ENCODE measurements around the gene ALOX5AP. TPM values are rescaled to one million over a fixed set of nuclear protein-coding genes. Genes with fewer than 3 reads are reported as not detected.

ALOX5AP gene
- total RNA-seq, 2 experiments from 2014 or later, result 21.3 to 21.7 TPM

- Mint-ChIP-seq H3K4me1 (ENCODE audit: low read depth) (peaks cover 20% of the 10 kb centered on the region), H3K36me3 (ENCODE audit: low read depth) (no peaks in the 10 kb centered on the region), H3K27ac (no peak overlapping the region), H3K4me3 (no peak overlapping the region), H3K9me3 (no peaks in the 10 kb centered on the region), H3K27me3 (ENCODE audit: low read depth) (no peaks in the 10 kb centered on the region)
- DNase-seq, result no peak
- intact Hi-C loops (cut with micrococcal nuclease), result no loop called here
- CTCF ChIA-PET, result no interaction called here
These were observed 62.6 kb downstream of the ALOX5AP start for GRCh38 chr13:30797847-30798535.

- Mint-ChIP-seq H3K9me3 (no peaks in the 10 kb centered on the region), H3K36me3 (ENCODE audit: low read depth) (no peaks in the 10 kb centered on the region), H3K27me3 (ENCODE audit: low read depth) (no peaks in the 10 kb centered on the region), H3K4me3 (no peak overlapping the region), H3K4me1 (ENCODE audit: low read depth) (peaks cover 23% of the 10 kb centered on the region), H3K27ac (no peak overlapping the region)
- CTCF ChIA-PET, result no interaction called here
- intact Hi-C loops (cut with micrococcal nuclease), result no loop called here
- no peak for DNase-seq
These were observed 63.5 kb downstream of the ALOX5AP start for GRCh38 chr13:30798776-30799355.

- no peak overlapping the region for H3K4me3 Mint-ChIP-seq
- H3K4me1 Mint-ChIP-seq (ENCODE audit: low read depth), result peaks cover 23% of the 10 kb centered on the region
- DNase-seq, result no peak
- no peaks in the 10 kb centered on the region for H3K27me3 Mint-ChIP-seq (ENCODE audit: low read depth)
- H3K27ac Mint-ChIP-seq, result no peak overlapping the region
- H3K36me3 Mint-ChIP-seq (ENCODE audit: low read depth), result no peaks in the 10 kb centered on the region
- CTCF ChIA-PET, result no interaction called here
- intact Hi-C loops (cut with micrococcal nuclease), result no loop called here
- H3K9me3 Mint-ChIP-seq, result no peaks in the 10 kb centered on the region
These were observed 64.0 kb downstream of the ALOX5AP start for GRCh38 chr13:30799356-30799824.

- Mint-ChIP-seq H3K27ac (no peak overlapping the region), H3K4me3 (no peak overlapping the region), H3K27me3 (ENCODE audit: low read depth) (no peaks in the 10 kb centered on the region), H3K4me1 (ENCODE audit: low read depth) (peaks cover 23% of the 10 kb centered on the region), H3K9me3 (no peaks in the 10 kb centered on the region), H3K36me3 (ENCODE audit: low read depth) (no peaks in the 10 kb centered on the region)
- no peak for DNase-seq
- CTCF ChIA-PET, result interaction anchor here (0.7 kb wide), 1 partner anchor 34 kb away, joined by 3 read pairs; no protein-coding TSS in a partner anchor
- intact Hi-C loops (cut with micrococcal nuclease), result loop anchor here (5.0 kb wide), 1 partner anchor 223 kb away; no protein-coding TSS in a partner anchor
These were observed 64.8 kb downstream of the ALOX5AP start for GRCh38 chr13:30800107-30800506.

- CTCF ChIA-PET, result interaction anchor here (0.6 to 2.3 kb wide), 9 partner anchors 32 to 670 kb away, joined by 3 to 9 read pairs (median 3); no protein-coding TSS in a partner anchor
- H3K4me1 Mint-ChIP-seq (ENCODE audit: low read depth), result peaks cover 9% of the 10 kb centered on the region
- no peaks in the 10 kb centered on the region for H3K36me3 Mint-ChIP-seq (ENCODE audit: low read depth)
- no peak overlapping the region for H3K4me3 Mint-ChIP-seq
- H3K27me3 Mint-ChIP-seq (ENCODE audit: low read depth), result no peaks in the 10 kb centered on the region
- H3K9me3 Mint-ChIP-seq, result no peaks in the 10 kb centered on the region
- no peak for DNase-seq
- no peak overlapping the region for H3K27ac Mint-ChIP-seq
- intact Hi-C loops (cut with micrococcal nuclease), result loop anchor here (1.0 to 5.0 kb wide), 6 partner anchors 62 to 338 kb away; partner anchors contain the start of genes HMGB1 and USPL1
These were observed 67.2 kb downstream of the ALOX5AP start for GRCh38 chr13:30802501-30802900.

GRCh38 chr13:30802953-30803478 is 67.7 kb downstream of the ALOX5AP start:
- peak; percentile 88 for DNase-seq
- Mint-ChIP-seq H3K4me1 (ENCODE audit: low read depth) (peaks cover 5% of the 10 kb centered on the region), H3K4me3 (peak overlapping the region; percentile 38), H3K27me3 (ENCODE audit: low read depth) (no peaks in the 10 kb centered on the region), H3K9me3 (no peaks in the 10 kb centered on the region), H3K36me3 (ENCODE audit: low read depth) (no peaks in the 10 kb centered on the region), H3K27ac (no peak overlapping the region)
- CTCF ChIA-PET, result interaction anchor here (0.8 to 2.3 kb wide), 11 partner anchors 11 to 242 kb away, joined by 3 to 9 read pairs (median 5); no protein-coding TSS in a partner anchor
- intact Hi-C loops (cut with micrococcal nuclease), result loop anchor here (1.0 to 5.0 kb wide), 12 partner anchors 59 to 671 kb away; partner anchors contain the start of genes HMGB1 and USPL1

- intact Hi-C loops (cut with micrococcal nuclease), result loop anchor here (1.0 to 5.0 kb wide), 11 partner anchors 59 to 671 kb away; partner anchors contain the start of genes HMGB1 and USPL1
- no peaks in the 10 kb centered on the region for H3K36me3 Mint-ChIP-seq (ENCODE audit: low read depth)
- CTCF ChIA-PET, result interaction anchor here (0.7 to 2.3 kb wide), 12 partner anchors 11 to 220 kb away, joined by 3 to 9 read pairs (median 4); no protein-coding TSS in a partner anchor
- H3K27me3 Mint-ChIP-seq (ENCODE audit: low read depth), result no peaks in the 10 kb centered on the region
- no peaks in the 10 kb centered on the region for H3K9me3 Mint-ChIP-seq
- H3K4me1 Mint-ChIP-seq (ENCODE audit: low read depth), result peaks cover 10% of the 10 kb centered on the region
- H3K27ac Mint-ChIP-seq, result no peak overlapping the region
- DNase-seq, result no peak
- no peak overlapping the region for H3K4me3 Mint-ChIP-seq
These were observed 68.4 kb downstream of the ALOX5AP start for GRCh38 chr13:30803749-30804148.

- no peaks in the 10 kb centered on the region for H3K27me3 Mint-ChIP-seq (ENCODE audit: low read depth)
- no peak for DNase-seq
- CTCF ChIA-PET, result interaction anchor here (0.7 to 2.3 kb wide), 8 partner anchors 8 to 673 kb away, joined by 3 to 5 read pairs (median 4); no protein-coding TSS in a partner anchor
- intact Hi-C loops (cut with micrococcal nuclease), result loop anchor here (5.0 kb wide), 1 partner anchor 227 kb away; no protein-coding TSS in a partner anchor
- H3K9me3 Mint-ChIP-seq, result no peaks in the 10 kb centered on the region
- peaks cover 12% of the 10 kb centered on the region for H3K4me1 Mint-ChIP-seq (ENCODE audit: low read depth)
- no peak overlapping the region for H3K27ac Mint-ChIP-seq
- H3K36me3 Mint-ChIP-seq (ENCODE audit: low read depth), result no peaks in the 10 kb centered on the region
- no peak overlapping the region for H3K4me3 Mint-ChIP-seq
These were observed 69.1 kb downstream of the ALOX5AP start for GRCh38 chr13:30804474-30804873.

- Mint-ChIP-seq H3K4me3 (no peak overlapping the region), H3K27me3 (ENCODE audit: low read depth) (no peaks in the 10 kb centered on the region), H3K27ac (no peak overlapping the region), H3K36me3 (ENCODE audit: low read depth) (no peaks in the 10 kb centered on the region), H3K4me1 (ENCODE audit: low read depth) (peaks cover 12% of the 10 kb centered on the region), H3K9me3 (no peaks in the 10 kb centered on the region)
- CTCF ChIA-PET, result interaction anchor here (0.5 to 1.7 kb wide), 8 partner anchors 9 to 674 kb away, joined by 3 to 5 read pairs (median 4); no protein-coding TSS in a partner anchor
- no peak for DNase-seq
- intact Hi-C loops (cut with micrococcal nuclease), result no loop called here
These were observed 69.8 kb downstream of the ALOX5AP start for GRCh38 chr13:30805132-30805537.

- Mint-ChIP-seq H3K4me3 (no peak overlapping the region), H3K4me1 (ENCODE audit: low read depth) (peaks cover 12% of the 10 kb centered on the region), H3K36me3 (ENCODE audit: low read depth) (no peaks in the 10 kb centered on the region), H3K9me3 (no peaks in the 10 kb centered on the region), H3K27ac (no peak overlapping the region), H3K27me3 (ENCODE audit: low read depth) (no peaks in the 10 kb centered on the region)
- CTCF ChIA-PET, result interaction anchor here (0.6 to 1.8 kb wide), 5 partner anchors 9 to 67 kb away, joined by 3 to 8 read pairs (median 4); no protein-coding TSS in a partner anchor
- no peak for DNase-seq
- intact Hi-C loops (cut with micrococcal nuclease), result no loop called here
These were observed 70.3 kb downstream of the ALOX5AP start for GRCh38 chr13:30805603-30806011.

GRCh38 chr13:30806784-30807183 is 71.4 kb downstream of the ALOX5AP start:
- H3K36me3 Mint-ChIP-seq (ENCODE audit: low read depth), result no peaks in the 10 kb centered on the region
- no peak overlapping the region for H3K27ac Mint-ChIP-seq
- H3K4me1 Mint-ChIP-seq (ENCODE audit: low read depth), result peaks cover 12% of the 10 kb centered on the region
- intact Hi-C loops (cut with micrococcal nuclease), result no loop called here
- CTCF ChIA-PET, result interaction anchor here (0.7 to 1.8 kb wide), 4 partner anchors 32 to 709 kb away, joined by 3 to 8 read pairs (median 3); no protein-coding TSS in a partner anchor
- H3K4me3 Mint-ChIP-seq, result no peak overlapping the region
- DNase-seq, result no peak
- H3K9me3 Mint-ChIP-seq, result no peaks in the 10 kb centered on the region
- H3K27me3 Mint-ChIP-seq (ENCODE audit: low read depth), result no peaks in the 10 kb centered on the region

- H3K4me1 Mint-ChIP-seq (ENCODE audit: low read depth), result peaks cover 12% of the 10 kb centered on the region
- DNase-seq, result no peak
- no peaks in the 10 kb centered on the region for H3K36me3 Mint-ChIP-seq (ENCODE audit: low read depth)
- no peak overlapping the region for H3K27ac Mint-ChIP-seq
- CTCF ChIA-PET, result interaction anchor here (0.7 to 1.8 kb wide), 4 partner anchors 32 to 710 kb away, joined by 3 to 8 read pairs (median 4); no protein-coding TSS in a partner anchor
- H3K27me3 Mint-ChIP-seq (ENCODE audit: low read depth), result no peaks in the 10 kb centered on the region
- intact Hi-C loops (cut with micrococcal nuclease), result no loop called here
- H3K4me3 Mint-ChIP-seq, result no peak overlapping the region
- no peaks in the 10 kb centered on the region for H3K9me3 Mint-ChIP-seq
These were observed 72.0 kb downstream of the ALOX5AP start for GRCh38 chr13:30807392-30807791.
